ENCODE measurements around the gene NPS.

The NPS gene

GRCh38 chr10:127536972-127537760 is 11.9 kb upstream of the NPS start:
- TF ChIP-seq EZH2phosphoT487 (IDR thresholded peaks at IDR 0.05; ENCODE audit: low read depth) = no peak
- TF ChIP-seq, protein P1, sequence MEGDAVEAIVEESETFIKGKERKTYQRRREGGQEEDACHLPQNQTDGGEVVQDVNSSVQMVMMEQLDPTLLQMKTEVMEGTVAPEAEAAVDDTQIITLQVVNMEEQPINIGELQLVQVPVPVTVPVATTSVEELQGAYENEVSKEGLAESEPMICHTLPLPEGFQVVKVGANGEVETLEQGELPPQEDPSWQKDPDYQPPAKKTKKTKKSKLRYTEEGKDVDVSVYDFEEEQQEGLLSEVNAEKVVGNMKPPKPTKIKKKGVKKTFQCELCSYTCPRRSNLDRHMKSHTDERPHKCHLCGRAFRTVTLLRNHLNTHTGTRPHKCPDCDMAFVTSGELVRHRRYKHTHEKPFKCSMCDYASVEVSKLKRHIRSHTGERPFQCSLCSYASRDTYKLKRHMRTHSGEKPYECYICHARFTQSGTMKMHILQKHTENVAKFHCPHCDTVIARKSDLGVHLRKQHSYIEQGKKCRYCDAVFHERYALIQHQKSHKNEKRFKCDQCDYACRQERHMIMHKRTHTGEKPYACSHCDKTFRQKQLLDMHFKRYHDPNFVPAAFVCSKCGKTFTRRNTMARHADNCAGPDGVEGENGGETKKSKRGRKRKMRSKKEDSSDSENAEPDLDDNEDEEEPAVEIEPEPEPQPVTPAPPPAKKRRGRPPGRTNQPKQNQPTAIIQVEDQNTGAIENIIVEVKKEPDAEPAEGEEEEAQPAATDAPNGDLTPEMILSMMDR (IDR thresholded peaks at IDR 0.05; ENCODE audit: low read depth, low read length) = no peak
- no peak overlapping the region for H3K4me2 ChIP-seq (ENCODE audit: low read length)
- H3K27me3 ChIP-seq (ENCODE audit: low read depth, low read length) = no peaks in the 10 kb centered on the region
- no peak overlapping the region for H3K27ac ChIP-seq (ENCODE audit: low read length)
- H2AFZ ChIP-seq (ENCODE audit: low read depth, low read length) = no peak overlapping the region
- H3K9ac ChIP-seq (ENCODE audit: low read length) = no peak overlapping the region
- no peaks in the 10 kb centered on the region for H3K9me3 ChIP-seq (ENCODE audit: insufficient read depth, low read length)
- no peaks in the 10 kb centered on the region for H3K4me1 ChIP-seq (ENCODE audit: low read length)
- H4K20me1 ChIP-seq (ENCODE audit: insufficient read depth, low read length) = no peaks in the 10 kb centered on the region
- H3K79me2 ChIP-seq (ENCODE audit: low read length) = no peaks in the 10 kb centered on the region
- H3K4me3 ChIP-seq (ENCODE audit: low read length) = no peak overlapping the region
- H3K36me3 ChIP-seq (replicated peaks; ENCODE audit: low read depth, low read length) = no peaks in the 10 kb centered on the region

DNA sequence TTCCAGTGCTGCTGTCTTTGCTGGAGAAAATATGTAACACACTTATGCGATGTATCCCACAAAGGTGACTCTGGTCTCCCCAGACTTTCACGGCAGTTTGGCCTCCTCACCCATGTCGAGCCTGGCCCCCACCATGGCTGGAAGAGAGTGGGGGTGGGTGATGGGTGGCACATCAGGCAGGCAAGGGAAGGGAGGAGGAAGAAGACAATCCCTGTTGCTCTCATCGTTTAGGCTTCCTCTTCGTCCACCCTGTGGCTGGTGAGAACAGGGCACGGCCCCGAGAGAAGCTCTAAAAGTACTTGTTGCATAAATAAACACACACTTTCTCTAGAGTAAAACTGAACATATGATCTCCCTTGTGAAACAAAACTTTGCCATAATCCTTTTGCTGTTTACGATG is 11.2 kb upstream of the NPS start:
- no peak overlapping the region for H3K27ac ChIP-seq (ENCODE audit: low read length)
- TF ChIP-seq, protein P1 (IDR thresholded peaks at IDR 0.05; ENCODE audit: low read depth, low read length) = no peak
- TF ChIP-seq EZH2phosphoT487 (IDR thresholded peaks at IDR 0.05; ENCODE audit: low read depth) = no peak
- H3K4me1 ChIP-seq (ENCODE audit: low read length) = no peaks in the 10 kb centered on the region

GRCh38 chr10:127548022-127548421 is 1.1 kb upstream of the NPS start:
- H3K4me2 ChIP-seq (ENCODE audit: low read length) = no peak overlapping the region
- H2AFZ ChIP-seq (ENCODE audit: low read depth, low read length) = no peak overlapping the region
- no peaks in the 10 kb centered on the region for H3K79me2 ChIP-seq (ENCODE audit: low read length)
- no peaks in the 10 kb centered on the region for H3K36me3 ChIP-seq (replicated peaks; ENCODE audit: low read depth, low read length)
- H3K4me1 ChIP-seq (ENCODE audit: low read length) = no peaks in the 10 kb centered on the region
- no peak overlapping the region for H3K27ac ChIP-seq (ENCODE audit: low read length)
- H3K27me3 ChIP-seq (ENCODE audit: low read depth, low read length) = no peaks in the 10 kb centered on the region
- H3K9me3 ChIP-seq (ENCODE audit: insufficient read depth, low read length) = no peaks in the 10 kb centered on the region
- H3K4me3 ChIP-seq (ENCODE audit: low read length) = no peak overlapping the region
- TF ChIP-seq, protein P1 (IDR thresholded peaks at IDR 0.05; ENCODE audit: low read depth, low read length) = no peak
- TF ChIP-seq EZH2phosphoT487 (IDR thresholded peaks at IDR 0.05; ENCODE audit: low read depth) = no peak
- no peak overlapping the region for H3K9ac ChIP-seq (ENCODE audit: low read length)
- H4K20me1 ChIP-seq (ENCODE audit: insufficient read depth, low read length) = no peaks in the 10 kb centered on the region

More for the DNA sequence above, 11.2 kb upstream of the NPS start:
- no peaks in the 10 kb centered on the region for H3K9me3 ChIP-seq (ENCODE audit: insufficient read depth, low read length)
- H3K79me2 ChIP-seq (ENCODE audit: low read length) = no peaks in the 10 kb centered on the region
- no peak overlapping the region for H3K4me2 ChIP-seq (ENCODE audit: low read length)
- H2AFZ ChIP-seq (ENCODE audit: low read depth, low read length) = no peak overlapping the region
- H3K9ac ChIP-seq (ENCODE audit: low read length) = no peak overlapping the region
- no peak overlapping the region for H3K4me3 ChIP-seq (ENCODE audit: low read length)
- no peaks in the 10 kb centered on the region for H4K20me1 ChIP-seq (ENCODE audit: insufficient read depth, low read length)
- no peaks in the 10 kb centered on the region for H3K27me3 ChIP-seq (ENCODE audit: low read depth, low read length)
- no peaks in the 10 kb centered on the region for H3K36me3 ChIP-seq (replicated peaks; ENCODE audit: low read depth, low read length)

GRCh38 chr10:127550861-127551260 is 1.8 kb downstream of the NPS start:
- H3K4me3 ChIP-seq (ENCODE audit: low read length) = no peak overlapping the region
- H3K27me3 ChIP-seq (ENCODE audit: low read depth, low read length) = no peaks in the 10 kb centered on the region
- H2AFZ ChIP-seq (ENCODE audit: low read depth, low read length) = no peak overlapping the region
- no peak overlapping the region for H3K27ac ChIP-seq (ENCODE audit: low read length)
- H3K9me3 ChIP-seq (ENCODE audit: insufficient read depth, low read length) = no peaks in the 10 kb centered on the region
- H3K4me1 ChIP-seq (ENCODE audit: low read length) = no peaks in the 10 kb centered on the region
- no peak overlapping the region for H3K9ac ChIP-seq (ENCODE audit: low read length)
- H3K79me2 ChIP-seq (ENCODE audit: low read length) = no peaks in the 10 kb centered on the region
- TF ChIP-seq, protein P1 (IDR thresholded peaks at IDR 0.05; ENCODE audit: low read depth, low read length) = no peak
- no peak for TF ChIP-seq EZH2phosphoT487 (IDR thresholded peaks at IDR 0.05; ENCODE audit: low read depth)
- no peaks in the 10 kb centered on the region for H4K20me1 ChIP-seq (ENCODE audit: insufficient read depth, low read length)
- H3K36me3 ChIP-seq (replicated peaks; ENCODE audit: low read depth, low read length) = no peaks in the 10 kb centered on the region
- H3K4me2 ChIP-seq (ENCODE audit: low read length) = no peak overlapping the region
